Psoas muscle (tissue), 8 donors: ENCODE results near the gene SH3PXD2B. TPM values are rescaled to one million over a fixed set of nuclear protein-coding genes. Genes with fewer than 3 reads are reported as not detected.
A peak's percentile ranks its signal among the peaks of the same experiment; 100 is the strongest.
"Not testable (repeated sequence)": the region's sequence is repeated elsewhere in the genome, so short reads cannot be mapped to it uniquely, and the experiment has no call there.

ENCODE experiments used
- ATAC-seq, 4 donors: fragments of 200-7000 bp; cut with Tn5 transposase; one replicate each; pipeline ENCODE4 v1.9.1; 2020; ENCODE audit warnings: moderate library complexity in 3 of 4, mild to moderate bottlenecking in 2 of 4
- DNase-seq, 2 donors: peaks; one replicate each; pipeline ENCODE4 v3.0.0-alpha.2; 2020
- H3K27ac ChIP-seq: fragments of 200-600 bp; one replicate; pipeline ENCODE4 v1.8.0; 2022
- H3K27me3 ChIP-seq, 3 donors: fragments of 200-600 bp in 1 of 3; one replicate each; pipeline versions ENCODE4 v1.6.1 to v1.8.0; 2013 to 2022; ENCODE audit warnings: low read length in 2 of 3, mild to moderate bottlenecking in 2 of 3, moderate library complexity in 1 of 3; ENCODE audit not compliant: insufficient read depth in 3 of 3
- H3K36me3 ChIP-seq, 2 donors: fragments of 200-600 bp in 1 of 2; one replicate each; pipeline versions ENCODE4 v1.6.1 to v1.8.0; 2013 to 2022; ENCODE audit warnings: low read depth in 1 of 2, mild to moderate bottlenecking in 1 of 2, moderate library complexity in 1 of 2; ENCODE audit not compliant: insufficient read depth in 1 of 2
- H3K4me1 ChIP-seq: fragments of 200-600 bp; one replicate; pipeline ENCODE4 v1.8.0; 2022
- H3K4me3 ChIP-seq: fragments of 200-600 bp; one replicate; pipeline ENCODE4 v1.8.0; 2022; ENCODE audit warnings: mild to moderate bottlenecking
- H3K9me3 ChIP-seq: fragments of 200-600 bp; one replicate; pipeline ENCODE4 v1.8.0; 2022
- CTCF ChIP-seq: fragments of 200-600 bp; IDR thresholded peaks from one replicate; pipeline ENCODE4 v1.8.0; 2022; ENCODE audit warnings: antibody characterized with exemption
- WGBS, 3 donors: extraction: QIAGEN DNeasy Blood & Tissue Kit; methylation state at CpG; one replicate each; pipeline versions ENCODE4 v1.1.6 to v1.1.7; 2013; 5-methylcytosine and 5-hydroxymethylcytosine counted together
- intact Hi-C, 2 donors: fragments of 100-400 bp; cut with DNase I; formaldehyde crosslinking; loops; one replicate each; pipeline versions ENCODE4 v1.11.0 to v1.14.2; 2022
- polyA plus RNA-seq, 3 donors: library from polyadenylated mRNA; stranded (reverse); fragments of 200-250 nt; gene quantifications; one replicate each; pipeline ENCODE4 v1.2.3, GENCODE V29; 2013
- total RNA-seq, 4 donors: library from RNA; stranded (reverse); fragmentation: NEBNext Ultra II Directional in 2 of 4; extraction: Animal tissue kit (Norgen Biotek cat#: 25700) in 2 of 4; gene quantifications; one replicate each; pipeline versions ENCODE4 v1.2.1 to v1.2.4, GENCODE V29; 2021 to 2023
- donor health status: healthy with polysubstance abuse.
- donor health status: DM: no; HTN: no; CAD: no; lungs with moderate emphysema.
- donor health status: Bipolar disorder and iron deficiency.
- donor health status: healthy.
- donor health status: DM: yes; HTN: yes; CAD: no.
- donor health status: DM: no; HTN: no; CAD: no.
- donor health status: DM: no; HTN: no; CAD: no.
- donor health status: DM: yes; HTN: yes; CAD: no.

The SH3PXD2B gene
- total and polyA plus RNA-seq, 7 donors = 0.58 to 5.3 (median 2.5) TPM

GRCh38 chr5:172410160-172410559 lies 44.2 kb downstream of the SH3PXD2B start:
- H3K36me3 ChIP-seq = no peaks in the 10 kb centered on the region
- no peaks in the 10 kb centered on the region for H3K4me1 ChIP-seq
- H3K9me3 ChIP-seq = no peaks in the 10 kb centered on the region
- intact Hi-C loops = no loop called here
- 88 to 99% (median 92%) methylated on average over 4 of the region's 4 CpGs for WGBS, 3 donors
- ATAC-seq (no peak), DNase-seq (no peak)
- H3K27me3 ChIP-seq = no peaks in the 10 kb centered on the region
- no peak overlapping the region for H3K27ac ChIP-seq
- TF ChIP-seq CTCF = no peak
- H3K4me3 ChIP-seq = no peak overlapping the region

GRCh38 chr5:172409477-172409876 lies 44.8 kb downstream of the SH3PXD2B start:
- DNase-seq = not testable (repeated sequence)

GRCh38 chr5:172407822-172408221 lies 46.5 kb downstream of the SH3PXD2B start:
- intact Hi-C loops = no loop called here
- Histone ChIP-seq H3K4me1 (peaks cover 2% of the 10 kb centered on the region), H3K27me3 (no peaks in the 10 kb centered on the region), H3K9me3 (no peaks in the 10 kb centered on the region), H3K36me3 (no peaks in the 10 kb centered on the region), H3K27ac (no peak overlapping the region), H3K4me3 (no peak overlapping the region)
- 83 to 88% (median 83%) methylated on average over 9 of the region's 9 CpGs for WGBS, 3 donors
- no peak for TF ChIP-seq CTCF
- ATAC-seq (no peak), DNase-seq (no peak)

More at GRCh38 chr5:172409477-172409876, 44.8 kb downstream of the SH3PXD2B start:
- H3K4me1 ChIP-seq, H3K27ac ChIP-seq, H3K36me3 ChIP-seq, ATAC-seq, H3K9me3 ChIP-seq, intact Hi-C loops, H3K4me3 ChIP-seq, H3K27me3 ChIP-seq: not testable (repeated sequence)
- 95 to 99% (median 96%) methylated on average over 5 of the region's 5 CpGs for WGBS, 3 donors

- Histone ChIP-seq H3K27ac (no peak overlapping the region), H3K36me3 (no peaks in the 10 kb centered on the region), H3K4me1 (peaks cover 4% of the 10 kb centered on the region), H3K9me3 (no peaks in the 10 kb centered on the region), H3K27me3 (no peaks in the 10 kb centered on the region), H3K4me3 (no peak overlapping the region)
- WGBS, 3 donors = 12 to 23% (median 14%) methylated on average over 3 of the region's 3 CpGs
- ATAC-seq (peak in 2 of 4 donors; percentile 16 to 33), DNase-seq (no peak)
- TF ChIP-seq CTCF = no peak
- intact Hi-C loops = no loop called here
Observed at GRCh38 chr5:172407241-172407691, 47.1 kb downstream of the SH3PXD2B start.

GRCh38 chr5:172405226-172406107 lies 48.9 kb downstream of the SH3PXD2B start:
- no peak overlapping the region for H3K27ac ChIP-seq
- no peaks in the 10 kb centered on the region for H3K27me3 ChIP-seq
- WGBS, 3 donors = 83 to 91% (median 89%) methylated on average over 9 of the region's 9 CpGs
- H3K9me3 ChIP-seq = no peaks in the 10 kb centered on the region
- H3K36me3 ChIP-seq = no peaks in the 10 kb centered on the region
- no peak for ATAC-seq
- H3K4me1 ChIP-seq = peaks cover 4% of the 10 kb centered on the region
- no peak overlapping the region for H3K4me3 ChIP-seq
- TF ChIP-seq CTCF = no peak
- intact Hi-C loops = no loop called here
- DNase-seq = no peak
